ENCODE data around the gene OTOP1. TPM values are rescaled to one million over a fixed set of nuclear protein-coding genes. Genes with fewer than 3 reads are reported as not detected.

The OTOP1 gene
- total RNA-seq, 1 experiment from 2014 or later = not detected

- H3K9me3 Mint-ChIP-seq = no peaks in the 10 kb centered on the region; a peak in 1 of 5 replicates
Observed at GRCh38 chr4:4274226-4274625, 47.5 kb upstream of the OTOP1 start.

More at GRCh38 chr4:4274226-4274625, 47.5 kb upstream of the OTOP1 start:
- H3K23me2 ChIP-seq (ENCODE audit: insufficient read length, low read depth, low read length, poor library complexity, severe bottlenecking) = no peaks in the 10 kb centered on the region
- no peak overlapping the region for H2BK15ac ChIP-seq (ENCODE audit: low read depth, low read length)
- TF ChIP-seq CTCF (conservative IDR thresholded peaks at IDR 0.05) = no peak
- no peak overlapping the region for H3T11ph ChIP-seq (ENCODE audit: low read length)
- no peak overlapping the region for H2BK12ac ChIP-seq (ENCODE audit: insufficient read length, low read depth, low read length)
- H3K27ac ChIP-seq (ENCODE audit: insufficient read length, low read depth, low read length) = no peak overlapping the region
- WGBS (ENCODE audit: extremely low coverage, insufficient read length, low lambda C conversion rate) = no CpG with 5 or more reads among the region's 14 CpGs
- no peak overlapping the region for H3K4me2 ChIP-seq (ENCODE audit: insufficient read depth, insufficient read length, low read length)
- Mint-ChIP-seq H3K4me1 (no peaks in the 10 kb centered on the region), H3K36me3 (ENCODE audit: insufficient read depth in 1 of 3, low read depth in 3 of 3) (peaks cover 34 to 85% (median 57%) of the 10 kb centered on the region in 3 experiments; a peak in 6 of 7 replicates), H3K27ac (peak overlapping the region in 1 of 3 experiments; percentile 40; a peak in 2 of 7 replicates), H3K27me3 (ENCODE audit: low read depth) (no peaks in the 10 kb centered on the region), H3K4me3 (no peak overlapping the region)
- no peak overlapping the region for H3K18ac ChIP-seq (ENCODE audit: insufficient read length, low read depth, low read length)
- H2BK20ac ChIP-seq (ENCODE audit: low read depth, low read length, poor library complexity, severe bottlenecking) = no peak overlapping the region
- no peaks in the 10 kb centered on the region for H3K9me3 ChIP-seq (ENCODE audit: control insufficient read depth, low read depth, low read length)
- no peak overlapping the region for H3K23ac ChIP-seq (ENCODE audit: insufficient read length, low read depth, low read length)
- DNase-seq = no peak
- no peaks in the 10 kb centered on the region for H3K79me2 ChIP-seq (ENCODE audit: insufficient read depth, low read length)
- H3K56ac ChIP-seq (ENCODE audit: insufficient read length, low read depth, low read length) = no peak overlapping the region
- no peak overlapping the region for H2BK5ac ChIP-seq (ENCODE audit: insufficient read length, low read length)
- H4K91ac ChIP-seq (ENCODE audit: insufficient read length, low read depth, low read length) = no peak overlapping the region
- H3K9ac ChIP-seq (ENCODE audit: extremely low read depth, insufficient read length, low read length) = no peak overlapping the region
- H3K27me3 ChIP-seq (ENCODE audit: insufficient read depth, low read length) = no peaks in the 10 kb centered on the region
- H4K5ac ChIP-seq (ENCODE audit: insufficient read length, low read depth, low read length) = no peak overlapping the region
- no peak overlapping the region for H2AK5ac ChIP-seq (ENCODE audit: insufficient read length, low read length)
- no peak overlapping the region for H2AFZ ChIP-seq (ENCODE audit: low read length)
- H3K4ac ChIP-seq (ENCODE audit: low read depth, low read length) = no peak overlapping the region
- H4K8ac ChIP-seq (replicated peaks; ENCODE audit: insufficient read length, low read depth, low read length) = no peak overlapping the region
- no peaks in the 10 kb centered on the region for H4K20me1 ChIP-seq (ENCODE audit: control insufficient read depth, insufficient read depth, insufficient read length)
- no peaks in the 10 kb centered on the region for H3K4me1 ChIP-seq (ENCODE audit: insufficient read depth, low read length)
- H3K14ac ChIP-seq (ENCODE audit: insufficient read depth, low read length) = no peak overlapping the region
- H2BK120ac ChIP-seq (ENCODE audit: low read depth, low read length, poor library complexity, severe bottlenecking) = no peak overlapping the region
- H3K79me1 ChIP-seq (ENCODE audit: insufficient read depth, low read depth, low read length, poor library complexity, severe bottlenecking) = no peaks in the 10 kb centered on the region
